Renal pelvis (tissue), 12 donors: ENCODE data around the gene MEI4. TPM values are rescaled to one million over a fixed set of nuclear protein-coding genes. Genes with fewer than 3 reads are reported as not detected.
"Not testable (repeated sequence)": the region's sequence is repeated elsewhere in the genome, so short reads cannot be mapped to it uniquely, and the experiment has no call there.

Experiments used
- DNase-seq: peaks from one replicate; pipeline ENCODE4 v3.0.0-alpha.2; 2013
- long read RNA-seq, 16 experiments: transcript quantifications; one replicate each; lab custom pipeline, GENCODE V29; 2026
- polyA plus RNA-seq, 3 donors: library from polyadenylated mRNA; unstranded; fragments of 120-200 nt; gene quantifications; one replicate each; pipeline ENCODE4 v1.2.1, GENCODE V29; 2013; ENCODE audit not compliant: insufficient read length in 3 of 3

The MEI4 gene, protein sequence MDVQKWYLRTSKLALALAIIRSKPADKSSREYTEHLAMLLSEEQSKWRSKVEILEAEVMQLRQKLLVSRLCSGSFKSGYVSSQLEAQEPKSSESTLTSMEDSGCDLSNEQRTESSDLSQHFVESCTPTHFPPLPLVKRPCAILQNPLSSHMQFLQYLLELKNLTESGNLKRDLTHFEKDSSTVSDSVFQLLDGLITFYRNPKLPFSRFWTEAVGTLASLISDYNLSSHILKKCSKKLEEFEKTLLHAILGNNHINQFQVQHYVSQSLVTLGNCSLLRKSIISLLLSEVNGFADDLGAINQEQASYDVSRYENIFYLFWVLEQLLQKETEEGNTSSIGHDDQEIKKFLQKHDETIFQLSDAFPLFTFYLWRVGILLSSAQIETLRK
- 1 to 10 TPM; 1.3 to 1.8 (median 1.6) TPM for polyA plus RNA-seq
- long read RNA-seq, donor 1, full-length matches to known transcripts = 1 of 1 reads
- long read RNA-seq, donor 1, partial matches to known transcripts = 0 of 1 reads
- long read RNA-seq, donor 1, other reads (novel, unspliced or antisense) = 0 of 1 reads
- long read RNA-seq, donor 2 = 0 reads
- long read RNA-seq, donor 3 = 0 reads
- long read RNA-seq, donor 4 = 0 reads
- long read RNA-seq, donor 5, full-length matches to known transcripts = 1 of 6 reads
- long read RNA-seq, donor 5, partial matches to known transcripts = 5 of 6 reads
- long read RNA-seq, donor 5, other reads (novel, unspliced or antisense) = 0 of 6 reads
- long read RNA-seq, donor 6 = 0 reads
- long read RNA-seq, donor 7 = 0 reads
- long read RNA-seq, donor 8 = 0 reads
- long read RNA-seq, donor 9, full-length matches to known transcripts = 1 of 1 reads
- long read RNA-seq, donor 9, partial matches to known transcripts = 0 of 1 reads
- long read RNA-seq, donor 9, other reads (novel, unspliced or antisense) = 0 of 1 reads
- long read RNA-seq, donor 10 = 0 reads
- long read RNA-seq, donor 11 = 0 reads
- long read RNA-seq, donor 12, full-length matches to known transcripts = 1 of 1 reads
- long read RNA-seq, donor 12, partial matches to known transcripts = 0 of 1 reads
- long read RNA-seq, donor 12, other reads (novel, unspliced or antisense) = 0 of 1 reads
- long read RNA-seq, donor 13 = 0 reads
- long read RNA-seq, donor 14, full-length matches to known transcripts = 2 of 2 reads
- long read RNA-seq, donor 14, partial matches to known transcripts = 0 of 2 reads
- long read RNA-seq, donor 14, other reads (novel, unspliced or antisense) = 0 of 2 reads
- long read RNA-seq, donor 15 = 0 reads
- long read RNA-seq, donor 16 = 0 reads

DNA sequence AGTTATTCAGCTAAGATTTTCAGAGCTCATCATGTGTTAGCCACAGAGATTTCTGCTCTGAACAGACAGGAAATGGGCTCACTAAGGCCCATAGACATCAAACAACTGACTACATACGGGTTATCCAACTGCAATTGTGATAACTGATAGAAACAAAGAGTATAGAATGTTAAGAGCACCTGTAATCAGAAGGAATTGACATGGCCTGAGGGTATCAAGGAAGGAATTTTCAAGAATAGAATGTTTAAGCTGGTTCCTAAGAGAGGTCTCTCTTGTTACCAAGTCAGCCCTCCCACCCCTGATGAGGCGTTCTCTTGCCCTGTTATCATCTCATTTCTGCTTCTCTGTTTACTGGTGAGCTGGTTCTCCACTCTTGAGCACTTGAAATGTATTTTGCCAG is at the start of gene MEI4:
TSS of gene MEI4 (plus strand) at position 301 of the 400 bp plus-strand sequence. CDS start 37,633 bp downstream, outside the sequence.
- DNase-seq = no peak

DNA sequence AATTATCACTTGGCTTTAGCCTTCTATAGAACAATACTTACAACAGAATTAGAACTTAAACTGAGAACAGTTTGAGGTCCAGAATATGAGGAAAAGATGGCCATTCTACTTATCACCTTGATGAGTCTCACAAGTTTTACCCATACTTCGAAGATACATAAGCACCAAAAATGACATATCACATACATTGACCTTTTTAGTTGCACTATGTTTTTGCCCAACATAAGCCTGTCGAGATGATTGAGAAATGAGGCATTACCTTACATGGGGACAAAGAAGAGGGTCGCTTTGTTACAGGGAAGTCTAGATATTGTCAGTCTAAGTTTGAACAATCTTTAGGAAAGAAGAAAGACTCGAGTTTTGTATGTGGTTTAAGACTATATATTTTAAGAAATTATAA is 48.4 kb upstream of the MEI4 start:
- no peak for DNase-seq

DNA sequence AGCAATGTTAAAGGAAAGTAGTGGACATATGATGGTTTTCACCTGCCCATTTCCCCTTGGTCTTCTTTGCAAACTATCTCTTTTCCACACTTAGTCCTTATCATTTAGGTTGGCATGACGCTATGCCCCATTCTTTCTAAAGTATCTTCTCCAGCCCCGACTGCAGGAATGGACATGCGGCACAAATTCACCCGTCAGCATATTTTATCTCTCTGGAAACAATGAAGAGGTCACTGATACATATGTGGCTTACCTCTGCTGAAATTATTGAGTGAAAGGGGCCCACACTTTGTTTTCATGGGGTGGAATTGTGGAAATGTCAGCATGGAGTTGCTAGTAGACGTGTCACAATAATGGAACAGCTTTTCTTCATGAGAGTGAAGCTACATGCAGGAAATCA is 45.8 kb upstream of the MEI4 start:
- no peak for DNase-seq

- no peak for DNase-seq
These were observed 43.7 kb upstream of the MEI4 start for GRCh38 chr6:77609106-77609505.

DNA sequence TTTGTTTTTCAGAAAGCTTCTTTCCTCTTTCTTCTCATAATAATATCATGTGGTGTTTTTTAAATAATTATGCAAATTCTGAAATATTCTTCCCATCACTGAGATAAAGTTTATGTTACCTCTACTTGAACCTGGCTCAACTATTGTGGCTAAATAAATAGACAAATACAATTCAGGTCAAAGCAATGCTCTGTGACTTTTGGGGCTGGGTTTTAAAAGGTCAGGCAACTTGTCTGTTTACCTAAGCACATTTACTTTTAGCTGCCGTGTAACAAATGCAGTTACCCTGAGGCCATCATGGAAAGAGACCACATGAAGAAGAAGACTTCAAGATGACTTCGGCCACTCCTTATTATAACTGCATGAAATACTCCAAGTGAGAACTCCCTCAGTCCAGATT is 33.7 kb upstream of the MEI4 start:
- no peak for DNase-seq

- DNase-seq = no peak
These were observed 32.5 kb upstream of the MEI4 start for GRCh38 chr6:77620278-77620882.

- no peak for DNase-seq
These were observed 28.3 kb upstream of the MEI4 start for GRCh38 chr6:77624515-77624914.

DNA sequence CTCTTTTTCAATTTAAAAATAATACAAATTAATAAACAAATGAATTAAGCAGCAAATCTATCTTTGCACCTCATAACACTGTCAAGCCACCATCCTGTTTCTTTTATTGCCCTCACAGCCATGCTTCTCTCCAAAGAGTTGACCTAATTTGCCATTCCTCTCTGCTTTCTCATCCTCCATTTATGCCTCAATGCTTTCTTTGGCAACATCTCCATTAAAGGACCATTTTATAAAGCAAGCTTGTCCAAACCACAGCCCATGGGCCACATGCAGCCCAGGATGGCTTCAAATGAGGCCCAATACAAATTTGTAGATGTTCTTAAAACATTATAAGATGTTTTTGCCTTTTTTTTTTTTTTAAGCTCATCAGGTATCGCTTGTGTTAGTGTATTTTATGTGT is 26.4 kb upstream of the MEI4 start:
- no peak for DNase-seq

GRCh38 chr6:77630014-77630413 is 22.8 kb upstream of the MEI4 start:
- no peak for DNase-seq

GRCh38 chr6:77633471-77633870 is 19.4 kb upstream of the MEI4 start:
- DNase-seq = no peak

DNA sequence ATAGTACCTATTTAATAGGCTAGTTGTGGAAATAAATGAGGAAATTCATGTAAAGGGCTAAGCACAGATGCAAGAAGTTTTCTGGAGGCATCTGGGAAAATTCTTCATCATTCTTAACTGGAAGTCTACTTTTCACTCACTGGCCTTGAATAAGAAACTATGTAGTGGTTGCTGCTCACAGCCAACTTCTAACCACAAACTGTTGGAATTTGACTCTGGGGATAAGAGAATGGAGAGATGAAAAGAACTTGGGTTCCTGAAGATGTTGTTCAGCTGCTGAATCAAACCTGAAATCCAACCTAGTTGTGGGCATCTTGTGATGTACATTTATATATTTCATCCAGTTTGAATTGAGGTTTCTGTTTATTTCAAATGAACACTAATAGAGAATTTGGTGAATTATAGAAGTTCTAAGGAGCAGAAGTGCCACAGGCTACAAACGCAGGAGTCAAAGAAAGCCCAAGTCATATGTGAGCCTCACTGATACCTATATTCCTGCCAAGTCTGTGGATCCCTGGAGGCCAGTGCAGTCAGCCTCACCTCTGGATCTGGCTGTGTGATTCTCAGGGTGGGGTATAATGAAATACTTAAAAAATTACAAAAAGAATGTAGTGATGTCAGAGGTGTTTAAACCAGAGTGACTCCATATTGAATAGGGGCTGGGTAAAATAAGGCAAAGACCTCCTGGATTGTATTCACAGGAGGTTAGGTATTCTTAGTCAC is 18.7 kb upstream of the MEI4 start:
- no peak for DNase-seq

DNA sequence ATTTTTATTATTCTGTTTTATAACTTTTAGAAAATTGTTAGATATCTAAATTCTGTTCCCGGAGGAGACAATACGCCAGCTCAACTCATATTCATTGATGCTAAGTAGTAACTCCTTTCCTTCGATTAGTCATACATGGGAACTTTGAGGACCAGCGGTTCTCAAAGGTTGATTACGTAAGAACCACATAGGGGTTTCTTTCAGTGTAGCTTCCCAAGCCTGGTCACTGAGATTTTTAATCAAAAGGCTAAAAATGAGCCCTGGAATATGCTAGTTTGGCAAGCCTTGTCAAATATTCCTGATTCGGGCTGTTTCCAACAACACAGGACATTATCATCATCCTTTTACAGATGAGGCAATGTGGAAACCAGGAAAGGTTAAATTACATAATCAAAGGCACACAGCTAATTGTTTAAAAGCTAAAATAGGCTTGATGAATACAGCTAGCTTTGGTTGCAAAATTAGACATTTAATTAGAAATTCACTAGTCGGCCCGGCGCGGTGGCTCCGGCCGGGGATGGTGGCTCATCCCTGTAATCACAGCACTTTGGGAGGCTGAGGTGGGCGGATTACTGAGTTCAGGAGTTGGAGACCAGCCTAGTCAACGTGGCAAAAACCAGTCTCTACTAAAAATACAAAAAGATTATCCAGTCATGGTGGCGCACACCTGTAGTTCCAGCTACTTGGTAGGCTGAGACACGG is 14.6 kb upstream of the MEI4 start:
- DNase-seq = no peak

GRCh38 chr6:77644102-77644705 is 8.6 kb upstream of the MEI4 start:
- DNase-seq = no peak

- DNase-seq = peak; percentile 44
These were observed 2.7 kb upstream of the MEI4 start for GRCh38 chr6:77650098-77650663.

GRCh38 chr6:77653816-77654215 is 977 bp downstream of the MEI4 start:
- DNase-seq = no peak

DNA sequence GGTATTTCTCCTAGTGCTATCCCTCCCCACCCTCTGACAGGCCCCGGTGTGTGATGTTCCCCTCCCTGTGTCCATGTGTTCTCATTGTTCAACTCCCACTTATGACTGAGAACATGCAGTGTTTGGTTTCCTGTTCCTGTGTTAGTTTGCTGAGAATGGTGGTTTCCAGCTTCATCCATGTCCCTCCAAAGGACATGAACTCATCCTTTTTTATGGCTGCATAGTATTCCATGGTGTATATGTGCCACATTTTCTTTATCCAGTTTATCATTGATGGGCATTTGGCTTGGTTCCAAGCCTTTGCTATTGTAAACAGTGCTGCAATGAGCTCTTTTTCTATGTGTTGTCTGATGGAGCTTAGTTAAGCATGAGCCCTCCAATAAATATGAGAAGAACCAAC is 2.2 kb downstream of the MEI4 start:
- DNase-seq = not testable (repeated sequence)

GRCh38 chr6:77656999-77657764 is 4.3 kb downstream of the MEI4 start:
- no peak for DNase-seq

DNA sequence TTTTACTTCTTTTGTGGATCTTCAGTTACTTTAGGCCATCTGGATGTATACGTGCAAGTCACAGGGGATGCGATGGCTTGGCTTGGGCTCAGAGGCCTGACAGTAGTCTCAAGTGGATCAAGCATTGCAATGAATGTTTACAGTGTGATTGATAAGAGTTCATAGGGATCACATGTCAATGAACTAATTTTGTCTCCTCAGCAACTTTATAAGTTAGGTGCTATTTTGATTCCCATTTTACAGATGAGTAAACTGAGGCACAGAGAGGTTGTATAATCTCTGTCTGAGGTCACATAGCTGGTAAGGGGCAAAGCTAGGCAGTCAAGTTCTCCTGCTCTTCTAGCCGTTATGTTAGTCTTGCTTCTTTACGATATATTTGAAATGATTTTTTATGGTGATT is 13.5 kb downstream of the MEI4 start:
- no peak for DNase-seq

- DNase-seq = no peak
These were observed 14.0 kb downstream of the MEI4 start for GRCh38 chr6:77666846-77667245.
